Stimulated activated CD4-positive, alpha-beta T cell treated with anti-CD3 and anti-CD28 coated beads, Interleukin-2, amount 100 ng/mL, for 4 hours (primary cell): ENCODE data around the gene PEX13.
"Not testable (repeated sequence)": the region's sequence is repeated elsewhere in the genome, so short reads cannot be mapped to it uniquely, and the experiment has no call there.

Experiments
- DNase-seq: peaks from one replicate; pipeline ENCODE4 v3.0.0-alpha.2; 2020; ENCODE audit warnings: low read depth

PEX13 gene, protein sequence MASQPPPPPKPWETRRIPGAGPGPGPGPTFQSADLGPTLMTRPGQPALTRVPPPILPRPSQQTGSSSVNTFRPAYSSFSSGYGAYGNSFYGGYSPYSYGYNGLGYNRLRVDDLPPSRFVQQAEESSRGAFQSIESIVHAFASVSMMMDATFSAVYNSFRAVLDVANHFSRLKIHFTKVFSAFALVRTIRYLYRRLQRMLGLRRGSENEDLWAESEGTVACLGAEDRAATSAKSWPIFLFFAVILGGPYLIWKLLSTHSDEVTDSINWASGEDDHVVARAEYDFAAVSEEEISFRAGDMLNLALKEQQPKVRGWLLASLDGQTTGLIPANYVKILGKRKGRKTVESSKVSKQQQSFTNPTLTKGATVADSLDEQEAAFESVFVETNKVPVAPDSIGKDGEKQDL

DNA sequence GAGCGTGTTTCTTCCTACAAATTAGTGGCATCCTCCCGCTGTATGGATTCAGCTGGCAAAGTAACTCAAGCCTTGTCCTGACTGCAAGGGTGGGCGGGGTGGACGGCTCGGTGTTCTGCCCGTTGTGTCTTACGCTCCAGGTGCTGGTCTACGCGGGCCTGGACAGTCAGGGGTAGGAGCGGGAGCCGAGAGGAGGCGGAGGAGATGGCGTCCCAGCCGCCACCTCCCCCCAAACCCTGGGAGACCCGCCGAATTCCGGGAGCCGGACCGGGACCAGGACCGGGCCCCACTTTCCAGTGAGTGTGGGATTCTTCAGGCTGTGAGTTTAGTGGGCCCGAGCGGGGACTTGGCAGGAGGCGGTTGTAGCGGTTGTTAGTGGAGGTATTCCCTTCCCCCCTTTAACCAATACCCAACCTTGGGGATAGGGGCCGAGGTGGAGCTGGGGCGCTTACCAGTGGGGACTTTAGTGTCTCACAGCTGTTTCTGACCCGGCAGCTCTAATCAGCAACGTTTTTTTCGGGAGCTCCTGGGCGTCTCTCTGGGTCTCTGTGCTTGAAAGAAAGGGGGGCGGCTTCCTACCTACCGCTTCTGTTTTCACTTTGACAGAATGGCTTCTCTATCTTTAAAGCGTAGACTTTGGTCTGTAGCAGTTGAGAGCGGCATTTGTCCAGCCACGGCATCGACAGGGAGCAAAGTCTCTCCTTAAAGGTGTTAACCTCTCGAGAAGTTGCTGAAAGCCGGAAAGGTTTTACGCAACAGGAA lies at the start of gene PEX13, which contains the start of gene PUS10:
Gene PEX13 (plus strand): TSS at position 165 of the 762 bp plus-strand sequence. CDS start 40 bp downstream, at position 205.
Gene PUS10 (minus strand): TSS at position 700 of the 762 bp plus-strand sequence. CDS start 6,365 bp downstream, outside the sequence.
- DNase-seq: peak; percentile 27

DNA sequence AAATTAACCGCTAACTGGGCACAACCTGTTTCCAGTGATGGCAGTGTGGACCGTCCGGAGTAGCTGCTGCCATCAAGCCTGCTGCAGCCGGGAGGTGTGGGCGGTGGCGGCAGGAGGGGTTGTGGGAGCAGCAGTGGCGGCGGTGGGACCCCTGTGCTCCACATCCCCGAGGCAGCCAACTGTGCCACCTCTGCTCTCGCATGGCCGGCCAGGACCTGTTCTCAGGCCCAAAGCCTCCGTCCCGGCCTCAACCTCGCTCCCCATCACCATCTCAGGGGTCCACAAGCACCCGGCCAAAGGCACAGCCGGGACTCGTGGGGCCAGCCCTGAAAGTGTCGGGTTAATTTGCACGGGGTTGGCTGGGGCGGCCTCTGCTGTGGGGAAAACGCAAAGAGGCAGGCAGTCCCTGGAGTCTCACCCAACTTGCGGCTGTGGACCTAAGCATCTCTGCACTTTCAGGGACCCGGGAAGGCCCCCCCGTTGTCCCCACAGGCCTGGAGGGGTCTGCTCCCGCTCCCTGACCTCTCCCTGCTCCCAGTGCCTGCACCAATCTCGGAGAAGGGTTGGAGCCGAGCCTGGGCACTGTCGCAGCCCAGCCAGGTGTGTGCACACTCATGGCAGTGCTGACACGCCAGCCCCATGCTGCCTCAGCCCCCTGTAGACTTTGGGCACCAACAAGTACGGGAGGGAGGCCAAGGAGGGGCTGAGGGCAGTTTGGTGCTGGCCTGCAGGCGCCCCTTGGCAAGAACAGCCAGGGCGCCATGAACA lies 44.4 kb upstream of the PEX13 start:
- DNase-seq: no peak

DNA sequence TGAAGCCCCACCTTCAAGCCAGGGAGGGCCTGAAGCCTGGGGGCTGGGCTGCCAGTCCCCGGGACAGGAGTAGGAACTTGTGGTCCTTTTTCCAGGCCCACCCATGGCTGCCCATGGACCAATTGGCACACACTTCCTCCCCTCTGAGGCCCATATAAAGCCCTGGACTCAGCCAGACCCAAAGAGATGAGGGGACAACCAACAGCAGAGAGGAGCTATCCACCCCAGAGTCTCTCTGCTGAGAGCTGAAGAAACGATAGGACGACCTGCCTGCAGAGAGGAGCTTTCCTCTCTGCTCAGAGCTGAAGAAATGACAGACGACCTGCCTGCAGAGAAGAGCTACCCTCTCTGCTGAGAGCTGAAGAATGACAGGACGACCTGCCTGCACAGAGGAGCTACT lies 43.8 kb upstream of the PEX13 start:
- no peak for DNase-seq

DNA sequence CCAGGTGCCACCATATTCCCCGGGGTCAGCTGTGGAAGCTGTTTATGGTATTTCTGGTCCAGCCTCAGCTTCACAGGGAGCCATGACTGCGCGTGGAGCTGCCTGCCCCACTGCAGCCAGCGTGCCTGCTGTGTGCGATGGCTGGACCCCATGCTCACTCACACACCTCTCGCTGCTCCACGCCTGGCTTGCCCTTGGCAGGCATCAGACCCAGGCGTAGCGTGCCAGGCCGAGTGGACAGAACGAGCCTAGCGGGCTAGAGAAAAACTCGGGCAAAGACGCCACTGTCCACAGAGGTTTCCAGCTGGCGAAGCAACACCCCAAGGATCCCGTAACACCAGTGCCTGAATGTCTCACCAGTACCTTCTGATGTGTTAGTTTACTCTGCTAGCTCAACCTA lies 42.9 kb upstream of the PEX13 start:
- no peak for DNase-seq

DNA sequence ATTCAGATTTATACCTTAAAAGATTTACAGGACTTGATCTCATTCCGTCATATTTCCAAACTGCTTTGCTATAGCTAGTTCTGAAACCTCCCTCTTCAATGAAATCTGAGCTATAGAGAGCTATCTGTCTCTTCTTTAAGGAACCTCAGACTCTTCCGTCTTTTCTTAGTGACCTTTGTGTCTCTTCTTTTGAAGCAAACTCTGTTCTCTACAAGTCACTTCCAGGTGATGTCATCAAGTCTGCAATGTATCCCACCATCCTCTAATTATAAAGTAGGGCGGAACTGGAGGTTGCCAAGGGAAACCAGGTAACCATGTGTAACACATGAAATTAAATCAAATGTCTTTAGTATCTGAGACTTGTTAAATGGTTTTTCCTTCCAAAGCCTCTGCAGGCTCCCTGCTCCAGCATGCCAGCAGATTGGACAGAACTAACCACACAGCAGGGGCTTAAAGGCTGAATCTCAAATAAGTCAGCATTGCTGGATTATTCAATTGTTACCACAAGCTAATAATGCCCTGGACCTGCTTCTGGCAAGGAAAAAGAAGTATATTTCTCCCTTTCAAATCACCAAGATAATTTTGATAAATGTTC lies 41.2 kb upstream of the PEX13 start:
- DNase-seq: no peak

DNA sequence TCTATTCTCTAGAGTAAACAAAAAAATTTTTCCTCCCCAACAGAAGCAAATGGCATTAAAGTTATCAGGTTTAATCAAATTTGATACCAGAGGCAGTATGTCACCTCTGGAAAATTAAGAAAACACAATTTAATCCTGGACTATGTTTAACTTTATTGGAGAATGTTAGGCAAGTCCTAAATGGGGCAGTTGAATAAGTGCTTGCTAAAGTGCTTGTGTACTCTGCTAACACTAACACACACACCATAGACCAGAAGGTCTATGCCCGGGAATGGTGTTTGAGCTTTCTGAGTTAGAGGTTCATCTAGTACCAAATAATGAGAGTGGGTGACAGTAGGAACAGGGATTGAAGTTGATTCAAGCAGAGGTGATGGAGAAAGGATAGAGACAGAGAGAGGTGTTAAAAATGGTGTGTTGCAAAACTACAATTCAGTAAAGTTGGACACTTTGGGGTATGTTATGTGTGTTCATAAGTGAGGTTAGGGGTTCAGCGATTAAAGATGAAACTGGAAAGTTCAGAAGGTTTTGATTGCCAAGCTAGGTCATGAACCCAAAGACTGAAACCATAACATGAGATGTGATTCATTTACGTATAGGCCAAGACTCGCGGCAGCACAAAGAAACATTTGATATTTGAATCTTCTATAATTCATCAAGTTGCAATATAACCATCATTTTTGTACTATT lies 40.5 kb upstream of the PEX13 start:
- no peak for DNase-seq

DNA sequence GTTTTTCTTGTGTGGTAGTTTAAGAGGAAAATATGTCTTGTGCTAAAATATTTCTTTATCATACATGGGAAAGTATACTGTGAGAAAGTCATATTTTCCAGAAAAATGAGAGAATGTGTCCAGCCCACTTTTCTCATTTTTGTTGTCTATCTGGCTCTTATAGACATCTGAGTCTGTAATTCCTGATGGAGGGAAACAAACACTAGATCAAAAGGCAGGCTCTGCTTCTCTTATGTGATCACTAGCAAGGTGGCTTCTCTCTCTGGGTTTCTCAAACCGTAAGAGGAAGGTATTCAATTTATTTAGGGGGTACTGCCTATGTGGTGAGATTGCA lies 40.0 kb upstream of the PEX13 start:
- DNase-seq: no peak

DNA sequence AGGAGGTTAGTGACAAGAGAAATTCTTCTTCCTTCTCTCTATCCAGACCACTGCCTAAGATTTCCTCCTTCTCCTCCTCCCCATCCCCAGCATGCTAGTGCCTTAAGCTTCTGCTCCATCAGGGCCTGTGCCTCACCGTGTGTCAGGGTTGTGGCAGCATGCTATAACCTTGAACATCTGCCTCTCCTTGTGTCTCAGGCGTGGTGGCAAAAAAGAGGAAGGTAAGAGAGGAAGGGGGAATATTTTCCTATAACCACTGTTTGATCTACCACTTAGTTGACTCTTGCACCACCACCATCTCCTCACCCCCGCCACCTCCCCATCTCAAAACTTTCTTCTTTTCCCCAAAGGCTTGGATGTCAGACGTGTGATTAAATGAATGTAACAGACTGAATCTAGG lies 38.3 kb upstream of the PEX13 start:
- DNase-seq: no peak

DNA sequence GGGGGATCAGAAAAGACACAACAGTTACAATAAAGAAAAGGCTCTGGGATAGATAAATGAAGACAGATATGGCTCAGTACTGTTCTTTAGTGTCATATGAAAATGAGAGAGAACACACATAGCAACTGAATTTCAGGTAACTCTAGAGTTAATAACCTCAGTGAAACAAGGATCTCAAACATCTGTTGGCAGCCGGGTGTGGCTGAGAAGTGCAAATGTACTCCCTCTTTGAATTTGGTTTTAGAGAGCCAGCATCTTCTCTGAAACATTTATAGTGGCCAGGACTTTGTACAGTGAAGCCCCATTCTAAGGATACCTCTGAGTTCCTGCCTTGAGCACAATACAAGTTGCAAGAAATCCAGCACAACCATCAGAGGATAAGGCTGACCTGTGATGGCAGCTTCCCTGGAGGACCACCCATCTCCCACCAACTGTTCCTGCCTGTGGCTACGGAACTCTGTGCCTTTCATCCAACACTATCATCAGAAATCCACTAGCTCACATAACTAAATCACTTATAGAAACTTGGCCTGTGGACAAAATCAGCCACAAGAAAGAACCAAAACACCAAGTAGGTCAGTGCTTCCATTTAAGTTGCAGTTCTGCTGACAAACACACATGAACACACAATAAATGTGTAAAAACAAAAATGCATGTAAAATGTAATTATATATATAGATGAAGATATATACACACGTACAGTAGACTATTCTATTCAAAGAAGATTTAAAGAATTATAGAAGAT lies 37.3 kb upstream of the PEX13 start:
- DNase-seq: no peak

DNA sequence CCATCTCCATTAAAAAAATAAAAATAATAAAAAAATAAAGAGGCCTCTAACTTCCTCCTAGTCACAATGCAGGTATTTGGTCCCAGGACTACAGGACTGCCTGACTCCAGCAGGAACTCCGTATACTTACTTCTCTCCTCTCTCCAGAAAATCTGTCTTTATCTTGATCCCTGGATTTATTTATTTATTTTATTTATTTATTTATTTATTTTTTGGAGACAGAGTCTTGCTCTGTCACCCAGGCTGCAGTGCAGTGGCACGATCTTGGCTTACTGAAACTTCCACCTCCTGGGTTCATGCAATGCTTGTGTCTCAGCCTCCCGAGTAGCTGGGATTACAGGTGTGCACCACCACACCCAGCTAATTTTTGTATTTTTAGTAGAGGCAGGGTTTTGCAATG lies 35.5 kb upstream of the PEX13 start:
- not testable (repeated sequence) for DNase-seq

DNA sequence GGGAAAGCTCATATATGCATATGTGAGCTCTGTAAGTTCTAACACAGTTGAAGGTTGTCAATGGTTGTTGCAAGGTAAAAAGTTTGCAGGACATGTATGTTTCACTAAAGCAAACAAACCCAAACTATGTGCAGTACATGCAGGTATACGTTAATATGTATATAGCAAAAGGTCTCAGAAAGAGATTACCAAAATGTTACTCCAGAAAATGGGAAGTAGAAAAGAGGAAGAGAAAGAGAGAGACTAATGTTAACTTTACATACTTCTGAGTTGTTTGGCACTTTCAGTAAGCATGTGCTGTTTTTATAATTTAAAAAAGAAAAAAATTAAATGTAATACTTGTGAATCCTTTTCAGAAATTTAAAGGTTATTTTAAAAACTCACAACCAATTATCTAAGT lies 32.8 kb upstream of the PEX13 start:
- no peak for DNase-seq

DNA sequence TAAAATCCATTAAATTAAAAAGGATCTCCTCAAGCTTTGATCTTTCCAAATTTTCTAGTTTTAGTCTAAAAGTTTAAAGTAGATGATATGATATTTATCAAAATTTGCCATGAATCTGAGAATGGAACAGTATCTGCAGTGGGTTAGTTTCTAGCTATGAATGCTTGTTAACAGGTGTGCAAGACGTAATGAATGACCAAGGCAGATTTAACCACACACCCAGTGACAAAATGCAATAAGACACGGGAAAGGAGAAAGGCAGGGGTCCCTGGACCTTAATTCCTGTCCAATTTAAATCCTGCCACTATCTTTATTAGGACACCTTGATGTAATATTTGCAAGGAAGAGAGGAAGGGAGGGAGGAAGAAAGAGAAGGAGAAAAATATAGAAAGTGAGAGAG lies 30.5 kb upstream of the PEX13 start:
- DNase-seq: no peak

DNA sequence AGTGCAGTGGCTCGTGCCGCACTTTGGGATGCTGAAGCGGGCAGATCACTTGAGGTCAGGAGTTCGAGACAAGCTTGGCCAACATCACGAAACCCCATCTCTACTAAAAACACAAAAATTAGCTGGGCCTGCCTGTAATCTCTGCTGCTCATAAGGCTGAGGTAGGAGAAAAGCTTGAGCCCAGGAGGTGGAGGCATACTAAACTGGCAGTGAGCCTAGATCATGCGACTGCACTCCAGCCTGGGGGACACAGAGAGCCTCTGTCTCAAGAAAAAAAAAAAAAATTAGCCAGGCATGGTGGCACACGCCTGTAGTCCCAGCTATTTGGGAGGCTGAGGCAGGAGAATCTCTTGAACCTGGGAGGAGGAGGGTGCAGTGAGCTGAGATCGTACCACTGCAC lies 29.9 kb upstream of the PEX13 start:
- DNase-seq: not testable (repeated sequence)

DNA sequence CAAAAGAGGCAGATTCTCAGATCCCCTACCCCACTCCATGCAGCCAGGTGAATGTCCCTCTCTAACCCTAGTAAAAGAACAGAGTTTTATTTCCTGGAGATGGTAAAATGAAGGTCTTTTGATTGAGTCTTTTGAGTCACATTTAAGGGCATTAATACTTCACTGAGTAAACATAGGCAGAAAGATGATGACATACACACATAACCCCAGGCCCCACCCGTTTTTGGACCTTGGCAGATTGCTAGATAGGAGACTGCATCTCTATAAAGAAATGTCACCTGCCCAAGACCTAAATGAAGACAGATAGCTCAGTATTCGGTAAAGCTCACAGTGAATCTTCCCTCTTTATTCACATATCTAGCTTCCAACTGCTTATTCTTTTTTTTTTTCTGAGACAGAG lies 28.3 kb upstream of the PEX13 start:
- no peak for DNase-seq

DNA sequence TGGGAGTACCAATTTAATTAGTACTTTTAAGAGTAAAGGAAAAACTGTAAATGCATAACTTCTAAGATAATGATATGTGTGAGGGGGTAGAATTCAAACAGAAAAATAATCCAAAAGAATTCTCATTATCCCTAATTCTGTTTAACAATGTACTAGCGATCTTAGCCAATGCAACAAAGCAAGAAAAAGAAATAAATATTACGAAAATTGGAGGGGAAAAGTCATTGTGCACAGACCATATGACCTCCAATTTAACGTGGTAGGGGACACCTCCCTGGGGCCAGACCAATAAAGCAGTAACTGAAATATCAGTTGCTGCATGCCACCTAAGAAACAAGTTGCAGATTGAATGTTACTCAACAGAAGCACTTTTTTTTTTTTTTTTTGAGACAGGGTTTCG lies 25.9 kb upstream of the PEX13 start:
- no peak for DNase-seq

DNA sequence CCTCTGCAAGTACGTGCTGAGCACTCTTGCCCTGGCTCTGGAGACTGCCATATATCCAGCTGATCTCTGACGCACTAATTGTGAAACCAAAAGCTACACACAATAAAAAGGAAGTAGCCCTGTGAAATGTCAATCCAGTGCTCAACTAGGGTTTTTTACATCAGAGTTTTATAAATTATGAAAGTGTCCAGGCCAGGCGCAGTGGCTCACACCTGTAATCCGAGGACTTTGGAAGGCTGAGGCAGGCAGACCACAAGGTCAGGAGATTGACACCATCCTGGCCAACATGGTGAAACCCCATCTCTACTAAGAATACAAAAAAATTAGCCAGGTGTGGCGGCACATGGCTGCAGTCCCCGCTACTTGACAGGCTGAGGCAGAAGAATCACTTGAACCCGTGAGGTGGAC lies 24.5 kb upstream of the PEX13 start:
- DNase-seq: no peak

DNA sequence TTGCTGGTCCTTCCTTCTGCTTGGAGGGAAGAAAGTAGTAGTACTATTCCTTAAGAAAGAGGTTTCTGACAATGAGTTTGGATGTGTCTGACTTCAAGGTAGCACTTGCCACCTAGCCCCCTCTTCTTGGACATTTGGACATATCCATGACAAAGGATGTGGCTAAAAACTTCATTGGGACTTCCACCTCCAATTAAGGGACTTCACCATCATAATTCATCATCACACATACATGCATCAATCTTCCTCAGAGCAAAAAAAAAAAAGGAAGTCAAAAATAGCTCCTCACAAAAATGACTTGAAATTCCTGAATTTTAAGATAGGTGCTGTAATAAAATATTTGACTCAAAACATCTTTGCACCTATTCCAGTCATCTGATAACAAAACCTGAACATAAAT lies 23.4 kb upstream of the PEX13 start:
- no peak for DNase-seq

DNA sequence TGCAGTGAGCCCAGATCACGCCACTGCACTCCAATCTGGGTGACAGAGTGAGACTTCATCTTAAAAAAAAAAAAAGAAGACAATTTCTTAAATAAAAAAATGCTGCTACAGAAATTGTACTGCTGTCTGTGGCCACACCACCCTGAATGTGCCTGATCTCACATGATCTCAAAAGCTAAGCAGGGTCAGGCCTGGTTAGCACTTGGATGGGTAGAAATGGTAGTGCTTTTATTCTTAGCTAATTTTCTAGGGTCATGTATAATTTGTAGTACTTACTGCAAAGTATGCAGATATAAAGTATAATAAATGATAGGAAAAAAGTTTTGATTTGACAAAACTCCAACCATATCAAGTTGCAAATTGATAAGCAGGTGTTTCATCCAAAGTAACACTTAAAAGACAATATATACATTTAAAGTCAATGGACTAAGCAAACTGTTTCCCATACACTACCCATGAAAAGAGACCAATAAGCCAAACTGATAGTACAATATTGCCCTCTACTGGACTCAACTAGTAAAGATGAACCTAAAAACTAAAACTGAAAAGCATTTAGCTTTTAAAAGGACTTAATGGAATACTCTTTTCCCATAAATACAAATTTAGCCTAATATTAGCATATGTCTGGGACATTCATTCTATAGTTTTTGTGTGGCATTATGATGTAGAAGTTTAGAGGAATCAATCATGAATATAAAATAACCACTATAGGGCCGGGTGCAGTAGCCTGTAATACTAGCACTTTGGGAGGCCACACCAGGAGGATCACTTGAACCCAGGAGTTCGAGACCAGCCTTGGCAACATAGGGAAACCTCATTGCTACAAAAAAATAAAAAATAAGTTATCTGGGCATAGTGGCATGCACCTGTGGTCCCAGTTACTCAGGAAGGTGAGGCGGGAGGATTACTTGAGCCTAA lies 18.6 kb upstream of the PEX13 start:
- no peak for DNase-seq

DNA sequence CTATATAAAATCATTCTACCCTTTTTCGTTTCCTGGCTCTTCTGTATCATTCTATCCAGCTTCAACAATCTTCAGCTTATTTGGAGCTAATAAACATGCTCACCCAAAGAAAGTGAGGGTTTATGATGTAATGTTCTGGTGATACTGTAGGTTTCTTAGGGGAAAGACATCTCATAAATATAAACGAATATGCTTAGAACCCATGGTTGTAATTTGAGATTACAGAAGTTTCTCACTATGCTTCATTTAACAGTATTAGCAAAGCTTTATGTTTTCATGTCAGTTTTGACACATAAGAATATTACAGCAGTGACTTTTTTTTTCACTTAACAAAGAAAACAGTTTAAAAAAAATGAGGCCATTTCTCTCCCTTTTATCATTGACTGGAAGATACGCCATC lies 11.8 kb upstream of the PEX13 start:
- no peak for DNase-seq
